ENCODE measurements around the gene SDCCAG8.

SDCCAG8 gene

DNA sequence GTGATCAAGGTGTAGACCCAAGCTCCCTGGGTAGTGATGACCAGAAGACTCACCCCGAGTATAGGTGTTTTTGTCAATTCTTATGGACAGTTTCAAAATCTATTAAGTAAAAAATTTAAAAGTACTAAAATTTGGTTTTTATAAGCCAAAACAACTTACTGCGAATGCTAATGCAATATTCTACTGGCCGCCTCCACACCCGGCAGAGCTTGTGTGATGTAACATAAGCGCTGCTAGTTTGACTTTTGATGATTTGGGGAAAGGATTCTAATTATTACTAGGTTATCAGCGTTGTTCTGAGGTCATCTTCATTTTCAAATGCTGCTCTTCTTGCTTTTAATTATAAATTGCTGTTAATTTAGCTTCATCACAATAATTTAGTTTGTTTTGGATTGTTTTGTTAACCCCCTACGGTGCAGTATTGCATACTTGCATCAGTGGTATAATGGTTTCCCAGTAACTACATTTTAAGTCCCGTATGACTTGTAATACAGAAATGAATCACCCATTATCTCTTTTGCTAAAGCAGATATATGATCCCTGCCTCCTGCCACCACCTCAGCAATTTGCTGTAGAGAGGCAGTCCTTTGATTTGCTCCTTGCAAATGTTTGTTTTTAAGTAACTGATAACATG is 178.0 kb downstream of the SDCCAG8 start:
- TF ChIP-seq, protein P1, sequence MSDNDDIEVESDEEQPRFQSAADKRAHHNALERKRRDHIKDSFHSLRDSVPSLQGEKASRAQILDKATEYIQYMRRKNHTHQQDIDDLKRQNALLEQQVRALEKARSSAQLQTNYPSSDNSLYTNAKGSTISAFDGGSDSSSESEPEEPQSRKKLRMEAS (IDR thresholded peaks at IDR 0.05; ENCODE audit: low read depth, low read length) = no peak
- DNase-seq (ENCODE audit: low read depth) = no peak
- no peak overlapping the region for H3K4me3 ChIP-seq (ENCODE audit: low read depth, low read length)

DNA sequence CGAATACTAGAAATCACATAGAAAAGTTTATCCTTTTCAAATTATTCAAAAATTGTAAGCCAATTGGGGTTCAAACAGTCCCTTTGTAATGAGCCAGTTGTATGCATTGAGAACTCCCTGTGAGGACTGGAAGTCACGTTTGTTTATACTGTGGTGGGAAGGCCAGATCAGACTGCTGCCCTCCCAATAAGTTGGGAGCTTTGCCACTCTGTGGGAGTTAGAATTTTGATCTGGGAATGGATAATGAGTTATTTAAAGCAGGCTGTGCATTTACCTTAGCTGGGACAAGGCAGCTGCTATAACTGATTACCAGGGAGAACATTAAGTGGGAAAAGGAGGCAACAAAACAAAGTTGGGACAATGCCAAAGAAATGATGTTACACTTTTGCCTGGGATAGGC is 178.8 kb downstream of the SDCCAG8 start:
- DNase-seq (ENCODE audit: low read depth) = no peak
- TF ChIP-seq MYC (IDR thresholded peaks at IDR 0.05; ENCODE audit: low read depth, low read length) (no peak), POLR2A (IDR thresholded peaks at IDR 0.05; ENCODE audit: extremely low read depth, insufficient read length) (no peak)
- TF ChIP-seq, protein P1 (IDR thresholded peaks at IDR 0.05; ENCODE audit: low read depth, low read length) = no peak
- TF ChIP-seq, protein P2, sequence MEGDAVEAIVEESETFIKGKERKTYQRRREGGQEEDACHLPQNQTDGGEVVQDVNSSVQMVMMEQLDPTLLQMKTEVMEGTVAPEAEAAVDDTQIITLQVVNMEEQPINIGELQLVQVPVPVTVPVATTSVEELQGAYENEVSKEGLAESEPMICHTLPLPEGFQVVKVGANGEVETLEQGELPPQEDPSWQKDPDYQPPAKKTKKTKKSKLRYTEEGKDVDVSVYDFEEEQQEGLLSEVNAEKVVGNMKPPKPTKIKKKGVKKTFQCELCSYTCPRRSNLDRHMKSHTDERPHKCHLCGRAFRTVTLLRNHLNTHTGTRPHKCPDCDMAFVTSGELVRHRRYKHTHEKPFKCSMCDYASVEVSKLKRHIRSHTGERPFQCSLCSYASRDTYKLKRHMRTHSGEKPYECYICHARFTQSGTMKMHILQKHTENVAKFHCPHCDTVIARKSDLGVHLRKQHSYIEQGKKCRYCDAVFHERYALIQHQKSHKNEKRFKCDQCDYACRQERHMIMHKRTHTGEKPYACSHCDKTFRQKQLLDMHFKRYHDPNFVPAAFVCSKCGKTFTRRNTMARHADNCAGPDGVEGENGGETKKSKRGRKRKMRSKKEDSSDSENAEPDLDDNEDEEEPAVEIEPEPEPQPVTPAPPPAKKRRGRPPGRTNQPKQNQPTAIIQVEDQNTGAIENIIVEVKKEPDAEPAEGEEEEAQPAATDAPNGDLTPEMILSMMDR (IDR thresholded peaks at IDR 0.05; ENCODE audit: low read depth, low read length) = no peak
- no peak overlapping the region for H3K4me3 ChIP-seq (ENCODE audit: low read depth, low read length)

DNA sequence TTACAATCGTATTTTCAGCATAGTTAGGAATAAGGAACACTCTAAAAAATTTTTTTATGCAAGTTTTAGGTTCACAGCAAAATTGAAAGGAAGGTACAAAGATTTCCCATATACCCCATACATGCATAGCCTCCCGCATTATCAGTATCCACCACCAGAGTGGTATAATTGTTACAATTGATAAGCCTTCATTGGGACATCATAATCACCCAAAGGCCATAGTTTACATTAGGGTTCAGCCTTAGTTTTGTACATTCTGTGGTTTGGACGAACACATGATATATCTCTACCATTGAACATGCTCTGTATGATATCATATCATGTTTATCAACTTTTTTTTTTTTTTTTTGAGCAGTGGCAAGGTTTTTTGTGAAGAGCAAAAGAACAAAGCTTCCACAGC is 180.0 kb downstream of the SDCCAG8 start:
- no peak for DNase-seq (ENCODE audit: low read depth)
- no peak overlapping the region for H3K4me3 ChIP-seq (ENCODE audit: low read depth, low read length)
- no peak for TF ChIP-seq POLR2A (IDR thresholded peaks at IDR 0.05; ENCODE audit: extremely low read depth, insufficient read length)
- TF ChIP-seq, protein P1 (IDR thresholded peaks at IDR 0.05; ENCODE audit: low read depth, low read length) = no peak
- TF ChIP-seq, protein P2 (IDR thresholded peaks at IDR 0.05; ENCODE audit: low read depth, low read length) = no peak
- TF ChIP-seq MYC (IDR thresholded peaks at IDR 0.05; ENCODE audit: low read depth, low read length) = no peak

DNA sequence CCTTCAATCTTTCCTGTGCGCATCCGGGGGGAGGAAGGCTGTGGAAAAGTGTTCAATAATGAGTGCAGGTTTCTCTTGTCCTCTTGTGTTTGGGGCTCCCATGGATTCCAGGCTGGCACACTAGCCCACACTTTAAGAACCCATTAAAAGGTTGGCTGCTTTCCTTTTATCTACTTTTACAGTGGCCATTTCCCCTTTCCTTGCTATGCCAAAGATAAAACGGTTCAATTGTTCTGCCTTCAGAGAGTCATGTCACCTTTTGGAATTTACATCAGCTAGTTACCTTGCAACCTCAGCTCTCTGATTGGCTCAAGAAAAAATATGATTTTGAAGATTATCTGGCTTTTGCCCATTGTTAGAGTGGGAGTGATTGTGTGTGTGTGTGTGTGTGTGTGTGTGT is 182.3 kb downstream of the SDCCAG8 start:
- H3K4me3 ChIP-seq (ENCODE audit: low read depth, low read length) = no peak overlapping the region
- no peak for DNase-seq (ENCODE audit: low read depth)
- TF ChIP-seq, protein P1 (IDR thresholded peaks at IDR 0.05; ENCODE audit: low read depth, low read length) = no peak
- TF ChIP-seq POLR2A (IDR thresholded peaks at IDR 0.05; ENCODE audit: extremely low read depth, insufficient read length) = no peak
- TF ChIP-seq, protein P2 (IDR thresholded peaks at IDR 0.05; ENCODE audit: low read depth, low read length) = no peak
- TF ChIP-seq MYC (IDR thresholded peaks at IDR 0.05; ENCODE audit: low read depth, low read length) = no peak

DNA sequence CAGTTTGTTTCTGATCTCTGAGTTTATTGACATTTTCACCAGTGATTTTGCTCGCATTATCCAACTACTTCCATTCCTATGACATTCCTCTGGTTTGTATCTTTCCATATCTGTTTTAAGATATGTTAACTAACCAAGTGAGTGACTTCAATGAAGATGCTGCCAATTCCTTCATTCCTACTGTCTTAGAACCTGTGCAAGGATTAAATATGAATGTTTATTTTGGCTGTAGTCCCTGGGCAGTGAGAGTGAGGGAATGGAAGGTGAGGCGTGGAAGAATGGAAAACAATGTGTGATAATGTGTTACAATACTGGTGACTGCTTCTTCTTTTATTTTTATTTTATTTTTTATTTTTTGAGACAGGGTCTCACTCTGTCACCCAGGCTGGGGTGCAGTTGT is 183.0 kb downstream of the SDCCAG8 start:
- no peak for DNase-seq (ENCODE audit: low read depth)
- TF ChIP-seq, protein P1 (IDR thresholded peaks at IDR 0.05; ENCODE audit: low read depth, low read length) = no peak
- no peak for TF ChIP-seq MYC (IDR thresholded peaks at IDR 0.05; ENCODE audit: low read depth, low read length)
- TF ChIP-seq, protein P2 (IDR thresholded peaks at IDR 0.05; ENCODE audit: low read depth, low read length) = no peak
- TF ChIP-seq POLR2A (IDR thresholded peaks at IDR 0.05; ENCODE audit: extremely low read depth, insufficient read length) = no peak
- no peak overlapping the region for H3K4me3 ChIP-seq (ENCODE audit: low read depth, low read length)

DNA sequence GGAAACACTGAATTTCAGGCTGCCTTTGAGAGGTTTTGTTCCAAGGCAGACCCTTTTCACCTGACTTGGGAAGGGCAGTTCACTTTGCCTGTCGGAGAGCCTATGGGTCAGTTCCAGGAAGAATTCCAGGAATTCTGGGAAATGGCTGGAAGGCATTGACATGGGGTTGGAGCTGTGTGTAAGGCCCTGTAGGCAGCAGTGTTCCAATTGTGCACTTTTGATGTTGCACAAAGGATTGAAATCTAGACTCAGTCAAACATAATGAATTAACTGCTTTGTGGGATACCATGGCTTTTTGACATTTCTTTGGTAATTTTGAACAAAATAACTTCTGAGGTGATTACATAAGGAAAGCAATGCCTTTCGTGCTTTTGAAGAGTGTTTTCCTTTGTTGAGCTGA is 184.6 kb downstream of the SDCCAG8 start:
- TF ChIP-seq, protein P2 (IDR thresholded peaks at IDR 0.05; ENCODE audit: low read depth, low read length) = no peak
- TF ChIP-seq MYC (IDR thresholded peaks at IDR 0.05; ENCODE audit: low read depth, low read length) = no peak
- TF ChIP-seq, protein P1 (IDR thresholded peaks at IDR 0.05; ENCODE audit: low read depth, low read length) = no peak
- TF ChIP-seq POLR2A (IDR thresholded peaks at IDR 0.05; ENCODE audit: extremely low read depth, insufficient read length) = no peak
- H3K4me3 ChIP-seq (ENCODE audit: low read depth, low read length) = no peak overlapping the region
- DNase-seq (ENCODE audit: low read depth) = no peak
